Measurements from ENCODE around the gene REC8. TPM values are rescaled to one million over a fixed set of nuclear protein-coding genes. Genes with fewer than 3 reads are reported as not detected.

Gene REC8
- total and polyA plus RNA-seq, 2 of the 13 experiments (the other 11 are each of a cell fraction or from before 2014, with no cell fraction given), result 3.4 to 14.7 TPM

DNA sequence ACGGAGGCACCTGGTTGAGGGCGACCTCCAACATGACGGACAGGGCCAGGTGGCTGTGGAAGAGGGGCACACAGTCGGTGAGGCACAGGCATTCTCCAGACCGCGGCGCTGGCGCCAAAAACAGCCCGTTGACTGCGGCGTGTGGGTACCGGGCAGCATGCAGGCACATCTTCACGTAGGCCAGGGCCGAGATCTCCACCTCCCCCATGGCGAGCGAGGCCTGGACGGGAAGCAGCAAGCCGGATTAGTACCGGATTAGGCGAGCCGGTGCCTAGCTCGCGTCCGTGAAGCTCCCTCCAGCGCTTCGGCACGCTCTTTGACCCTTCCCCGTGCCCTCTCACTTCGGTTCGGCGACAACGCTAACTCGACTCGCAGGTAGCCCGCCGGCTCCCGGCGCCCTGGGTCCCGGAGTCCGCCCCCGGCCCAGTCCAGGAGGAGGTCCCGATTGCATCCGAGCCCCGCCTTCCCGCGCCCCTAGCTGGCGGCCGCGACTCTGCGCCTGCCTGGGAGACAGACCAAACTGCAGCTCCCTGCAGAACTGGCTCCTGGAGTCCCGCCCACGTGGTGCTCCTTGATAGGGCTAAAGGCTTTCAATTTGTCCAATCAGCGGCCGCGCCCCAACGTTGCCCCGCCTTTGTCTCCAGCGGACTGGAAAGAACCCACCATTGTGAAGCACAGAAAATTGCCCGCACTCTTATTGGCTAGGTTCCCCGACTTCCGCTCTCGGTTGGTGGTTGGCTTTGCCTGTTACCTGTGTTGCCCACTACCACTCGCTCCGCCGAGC, 30.6 kb upstream of the REC8 start, which contains the start of gene EMC9 (continued):
- no peak for TF ChIP-seq ZBTB8A (CRISPR knock-in tag; IDR thresholded peaks at IDR 0.05; ENCODE audit: borderline replicate concordance, low read depth)
- no peak; the same call in 1 of the 2 replicates for TF ChIP-seq RFX3 (CRISPR knock-in tag; IDR thresholded peaks at IDR 0.05)
- peak; percentile 97 for TF ChIP-seq REXO4 (CRISPR knock-in tag; IDR thresholded peaks at IDR 0.05; ENCODE audit: borderline replicate concordance)
- no peak for TF ChIP-seq PLRG1 (conservative IDR thresholded peaks at IDR 0.05)
- no peak for TF ChIP-seq MBNL3 (CRISPR knock-in tag; conservative IDR thresholded peaks at IDR 0.05)
- peak; percentile 100 for TF ChIP-seq ZNF713 (CRISPR knock-in tag; IDR thresholded peaks at IDR 0.05)
- peak; percentile 95 for TF ChIP-seq NFKBIZ (CRISPR knock-in tag; IDR thresholded peaks at IDR 0.05)
- TF ChIP-seq ZBTB1 (CRISPR knock-in tag; IDR thresholded peaks at IDR 0.05; ENCODE audit: borderline replicate concordance), result no peak
- TF ChIP-seq, protein P1, sequence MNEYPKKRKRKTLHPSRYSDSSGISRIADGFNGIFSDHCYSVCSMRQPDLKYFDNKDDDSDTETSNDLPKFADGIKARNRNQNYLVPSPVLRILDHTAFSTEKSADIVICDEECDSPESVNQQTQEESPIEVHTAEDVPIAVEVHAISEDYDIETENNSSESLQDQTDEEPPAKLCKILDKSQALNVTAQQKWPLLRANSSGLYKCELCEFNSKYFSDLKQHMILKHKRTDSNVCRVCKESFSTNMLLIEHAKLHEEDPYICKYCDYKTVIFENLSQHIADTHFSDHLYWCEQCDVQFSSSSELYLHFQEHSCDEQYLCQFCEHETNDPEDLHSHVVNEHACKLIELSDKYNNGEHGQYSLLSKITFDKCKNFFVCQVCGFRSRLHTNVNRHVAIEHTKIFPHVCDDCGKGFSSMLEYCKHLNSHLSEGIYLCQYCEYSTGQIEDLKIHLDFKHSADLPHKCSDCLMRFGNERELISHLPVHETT (CRISPR knock-in tag; conservative IDR thresholded peaks at IDR 0.05), result peak; percentile 82
- TF ChIP-seq ZNF703 (CRISPR knock-in tag; IDR thresholded peaks at IDR 0.05; ENCODE audit: borderline replicate concordance), result no peak
- TF ChIP-seq HES4 (CRISPR knock-in tag; IDR thresholded peaks at IDR 0.05; ENCODE audit: borderline replicate concordance), result no peak
- TF ChIP-seq, protein P2, sequence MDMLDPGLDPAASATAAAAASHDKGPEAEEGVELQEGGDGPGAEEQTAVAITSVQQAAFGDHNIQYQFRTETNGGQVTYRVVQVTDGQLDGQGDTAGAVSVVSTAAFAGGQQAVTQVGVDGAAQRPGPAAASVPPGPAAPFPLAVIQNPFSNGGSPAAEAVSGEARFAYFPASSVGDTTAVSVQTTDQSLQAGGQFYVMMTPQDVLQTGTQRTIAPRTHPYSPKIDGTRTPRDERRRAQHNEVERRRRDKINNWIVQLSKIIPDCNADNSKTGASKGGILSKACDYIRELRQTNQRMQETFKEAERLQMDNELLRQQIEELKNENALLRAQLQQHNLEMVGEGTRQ (IDR thresholded peaks at IDR 0.05; ENCODE audit: low read depth, low read length), result peak; percentile 86
- TF ChIP-seq, protein P2 (CRISPR knock-in tag; IDR thresholded peaks at IDR 0.05; ENCODE audit: borderline replicate concordance), result no peak
- TF ChIP-seq, protein P3, sequence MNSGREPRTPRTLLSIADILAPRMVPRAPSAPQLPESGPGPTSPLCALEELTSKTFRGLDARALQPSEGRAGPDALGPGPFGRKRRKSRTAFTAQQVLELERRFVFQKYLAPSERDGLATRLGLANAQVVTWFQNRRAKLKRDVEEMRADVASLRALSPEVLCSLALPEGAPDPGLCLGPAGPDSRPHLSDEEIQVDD (CRISPR knock-in tag; IDR thresholded peaks at IDR 0.05; ENCODE audit: borderline replicate concordance), result peak; percentile 79; the same call in 1 of the 2 replicates
- TF ChIP-seq, protein P4, sequence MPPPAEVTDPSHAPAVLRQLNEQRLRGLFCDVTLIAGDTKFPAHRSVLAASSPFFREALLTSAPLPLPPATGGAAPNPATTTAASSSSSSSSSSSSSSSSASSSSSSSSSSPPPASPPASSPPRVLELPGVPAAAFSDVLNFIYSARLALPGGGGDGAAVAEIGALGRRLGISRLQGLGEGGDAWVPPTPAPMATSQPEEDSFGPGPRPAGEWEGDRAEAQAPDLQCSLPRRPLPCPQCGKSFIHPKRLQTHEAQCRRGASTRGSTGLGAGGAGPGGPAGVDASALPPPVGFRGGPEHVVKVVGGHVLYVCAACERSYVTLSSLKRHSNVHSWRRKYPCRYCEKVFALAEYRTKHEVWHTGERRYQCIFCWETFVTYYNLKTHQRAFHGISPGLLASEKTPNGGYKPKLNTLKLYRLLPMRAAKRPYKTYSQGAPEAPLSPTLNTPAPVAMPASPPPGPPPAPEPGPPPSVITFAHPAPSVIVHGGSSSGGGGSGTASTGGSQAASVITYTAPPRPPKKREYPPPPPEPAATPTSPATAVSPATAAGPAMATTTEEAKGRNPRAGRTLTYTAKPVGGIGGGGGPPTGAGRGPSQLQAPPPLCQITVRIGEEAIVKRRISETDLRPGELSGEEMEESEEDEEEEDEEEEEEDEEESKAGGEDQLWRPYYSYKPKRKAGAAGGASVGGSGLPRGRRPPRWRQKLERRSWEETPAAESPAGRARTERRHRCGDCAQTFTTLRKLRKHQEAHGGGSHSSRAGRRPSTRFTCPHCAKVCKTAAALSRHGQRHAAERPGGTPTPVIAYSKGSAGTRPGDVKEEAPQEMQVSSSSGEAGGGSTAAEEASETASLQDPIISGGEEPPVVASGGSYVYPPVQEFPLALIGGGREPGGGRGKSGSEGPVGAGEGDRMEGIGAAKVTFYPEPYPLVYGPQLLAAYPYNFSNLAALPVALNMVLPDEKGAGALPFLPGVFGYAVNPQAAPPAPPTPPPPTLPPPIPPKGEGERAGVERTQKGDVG (CRISPR knock-in tag; IDR thresholded peaks at IDR 0.05; ENCODE audit: borderline replicate concordance), result no peak; the same call in none of the 2 replicates
- TF ChIP-seq YEATS4 (CRISPR knock-in tag; IDR thresholded peaks at IDR 0.05; ENCODE audit: borderline replicate concordance), result peak; percentile 94
- peak; percentile 81 for TF ChIP-seq TARDBP (CRISPR knock-in tag; IDR thresholded peaks at IDR 0.05)
- no peak; the same call in 1 of the 2 replicates for TF ChIP-seq MATR3 (CRISPR knock-in tag; IDR thresholded peaks at IDR 0.05)
- peak; percentile 77; the same call in 1 of the 2 replicates for TF ChIP-seq ZNF12 (CRISPR knock-in tag; IDR thresholded peaks at IDR 0.05)
- TF ChIP-seq YY1 (IDR thresholded peaks at IDR 0.05; ENCODE audit: insufficient read depth, insufficient replicate concordance, low read depth, low read length), result peak; percentile 72

All from HepG2 (cell line).